Bone marrow (tissue), 2 donors: ENCODE results near the gene IL6ST.
"Not testable (repeated sequence)": the region's sequence is repeated elsewhere in the genome, so short reads cannot be mapped to it uniquely, and the experiment has no call there.

ENCODE experiments used
- DNase-seq, 2 donors: peaks; one replicate each; lab custom pipeline; 2025; lab: John Stamatoyannopoulos, UW

Gene IL6ST

GRCh38 chr5:55994495-55994997 lies at the start of gene IL6ST:
IL6ST (minus strand) TSS chr5:55994963; CDS start chr5:55976278, 18,685 bp downstream.
- peak in 1 of 2 donors; percentile 37 for DNase-seq

GRCh38 chr5:56039985-56040384 lies 45.2 kb upstream of the IL6ST start:
- no peak for DNase-seq

- not testable (repeated sequence) for DNase-seq
These were observed 43.4 kb upstream of the IL6ST start for GRCh38 chr5:56038206-56038605.

- peak in 1 of 2 donors; percentile 56 for DNase-seq
These were observed 42.8 kb upstream of the IL6ST start for GRCh38 chr5:56037531-56038010.

- not testable (repeated sequence) for DNase-seq
These were observed 40.6 kb upstream of the IL6ST start for GRCh38 chr5:56035394-56035793.

GRCh38 chr5:56029871-56030630 lies 35.3 kb upstream of the IL6ST start:
- DNase-seq: not testable (repeated sequence)

GRCh38 chr5:56029457-56029856 lies 34.7 kb upstream of the IL6ST start:
- no peak for DNase-seq

GRCh38 chr5:56028708-56029107 lies 33.9 kb upstream of the IL6ST start:
- no peak for DNase-seq

GRCh38 chr5:56026863-56027300 lies 32.1 kb upstream of the IL6ST start:
- peak in 1 of 2 donors; percentile 71 for DNase-seq

GRCh38 chr5:56025151-56025885 lies 30.6 kb upstream of the IL6ST start:
- DNase-seq: no peak

- DNase-seq: no peak
These were observed 30.0 kb upstream of the IL6ST start for GRCh38 chr5:56024810-56025150.

GRCh38 chr5:56023296-56023695 lies 28.5 kb upstream of the IL6ST start:
- DNase-seq: no peak

- no peak for DNase-seq
These were observed 24.8 kb upstream of the IL6ST start for GRCh38 chr5:56019306-56020272.

- no peak for DNase-seq
These were observed 24.1 kb upstream of the IL6ST start for GRCh38 chr5:56018832-56019231.

GRCh38 chr5:56014701-56015100 lies 19.9 kb upstream of the IL6ST start:
- DNase-seq: not testable (repeated sequence)

- DNase-seq: not testable (repeated sequence)
These were observed 19.2 kb upstream of the IL6ST start for GRCh38 chr5:56013939-56014338.

- peak in 1 of 2 donors; percentile 26 for DNase-seq
These were observed 17.7 kb upstream of the IL6ST start for GRCh38 chr5:56012281-56012963.

GRCh38 chr5:56011835-56012234 lies 17.1 kb upstream of the IL6ST start:
- DNase-seq: no peak

- DNase-seq: no peak
These were observed 15.7 kb upstream of the IL6ST start for GRCh38 chr5:56010431-56010830.

GRCh38 chr5:56006600-56006999 lies 11.8 kb upstream of the IL6ST start:
- no peak for DNase-seq

GRCh38 chr5:56006094-56006493 lies 11.3 kb upstream of the IL6ST start:
- DNase-seq: no peak
